Measurements from ENCODE around the gene SAYSD1. TPM values are rescaled to one million over a fixed set of nuclear protein-coding genes. Genes with fewer than 3 reads are reported as not detected.

The SAYSD1 gene
- total RNA-seq, 1 donor from 2014 or later = 8.2 TPM

GRCh38 chr6:39061182-39061581 lies 53.8 kb downstream of the SAYSD1 start:
- no peaks in the 10 kb centered on the region for H3K4me1 ChIP-seq
- H3K79me2 ChIP-seq (ENCODE audit: low read depth) = no peaks in the 10 kb centered on the region
- H3K27ac ChIP-seq = no peak overlapping the region
- no peaks in the 10 kb centered on the region for H4K20me1 ChIP-seq (ENCODE audit: low read depth)
- H3K4me2 ChIP-seq = no peak overlapping the region
- H3K27me3 ChIP-seq = no peaks in the 10 kb centered on the region
- Mint-ChIP-seq H3K27ac (no peak overlapping the region), H3K27me3 (ENCODE audit: insufficient read depth, low read depth) (peaks cover 7% of the 10 kb centered on the region), H3K36me3 (no peaks in the 10 kb centered on the region), H3K4me1 (peaks cover 7% of the 10 kb centered on the region), H3K9me3 (no peaks in the 10 kb centered on the region), H3K4me3 (no peak overlapping the region)
- no peak overlapping the region for H3K4me3 ChIP-seq
- no peaks in the 10 kb centered on the region for H3F3A ChIP-seq (ENCODE audit: low read depth)
- no peak overlapping the region for H2AFZ ChIP-seq (replicated peaks)
- TF ChIP-seq EZH2phosphoT487 (IDR thresholded peaks at IDR 0.05) (no peak), EZH2 (IDR thresholded peaks at IDR 0.05) (no peak), CTCF (IDR thresholded peaks at IDR 0.05) (no peak)
- H3K9ac ChIP-seq = no peak overlapping the region
- H3K36me3 ChIP-seq = no peaks in the 10 kb centered on the region
- no peak for DNase-seq (ENCODE audit: low spot score)
- H3K9me3 ChIP-seq (ENCODE audit: low read depth) = no peaks in the 10 kb centered on the region

- no peaks in the 10 kb centered on the region for H3K4me1 ChIP-seq
- H3F3A ChIP-seq (ENCODE audit: low read depth) = no peaks in the 10 kb centered on the region
- H3K4me3 ChIP-seq = no peak overlapping the region
- no peak overlapping the region for H3K27ac ChIP-seq
- no peaks in the 10 kb centered on the region for H3K79me2 ChIP-seq (ENCODE audit: low read depth)
- H3K4me2 ChIP-seq = no peak overlapping the region
- H3K9ac ChIP-seq = no peak overlapping the region
- no peaks in the 10 kb centered on the region for H3K9me3 ChIP-seq (ENCODE audit: low read depth)
- TF ChIP-seq CTCF (IDR thresholded peaks at IDR 0.05) = no peak
- TF ChIP-seq EZH2phosphoT487 (IDR thresholded peaks at IDR 0.05) = no peak
- TF ChIP-seq EZH2 (IDR thresholded peaks at IDR 0.05) = no peak
- H3K4me3 Mint-ChIP-seq = no peak overlapping the region
- no peaks in the 10 kb centered on the region for H3K27me3 ChIP-seq
- H3K27ac Mint-ChIP-seq = no peak overlapping the region
- H3K36me3 ChIP-seq = no peaks in the 10 kb centered on the region
- peaks cover 7% of the 10 kb centered on the region for H3K4me1 Mint-ChIP-seq
- H3K36me3 Mint-ChIP-seq = no peaks in the 10 kb centered on the region
- no peak for DNase-seq (ENCODE audit: low spot score)
- no peaks in the 10 kb centered on the region for H3K9me3 Mint-ChIP-seq
- no peaks in the 10 kb centered on the region for H4K20me1 ChIP-seq (ENCODE audit: low read depth)
- peaks cover 7% of the 10 kb centered on the region for H3K27me3 Mint-ChIP-seq (ENCODE audit: insufficient read depth, low read depth)
- no peak overlapping the region for H2AFZ ChIP-seq (replicated peaks)
Measured at GRCh38 chr6:39060467-39061160, 54.4 kb downstream of the SAYSD1 start.

GRCh38 chr6:39059496-39060310 lies 55.3 kb downstream of the SAYSD1 start:
- no peak overlapping the region for H3K9ac ChIP-seq
- no peaks in the 10 kb centered on the region for H3K36me3 ChIP-seq
- no peak overlapping the region for H3K4me3 ChIP-seq
- TF ChIP-seq EZH2 (IDR thresholded peaks at IDR 0.05) (no peak), CTCF (IDR thresholded peaks at IDR 0.05) (no peak), EZH2phosphoT487 (IDR thresholded peaks at IDR 0.05) (no peak)
- H3K27me3 Mint-ChIP-seq (ENCODE audit: insufficient read depth, low read depth) = peaks cover 10% of the 10 kb centered on the region
- H3K27ac Mint-ChIP-seq = no peak overlapping the region
- no peaks in the 10 kb centered on the region for H3K9me3 Mint-ChIP-seq
- no peak for DNase-seq (ENCODE audit: low spot score)
- peaks cover 6% of the 10 kb centered on the region for H3K4me1 Mint-ChIP-seq
- H4K20me1 ChIP-seq (ENCODE audit: low read depth) = no peaks in the 10 kb centered on the region
- H3K4me1 ChIP-seq = no peaks in the 10 kb centered on the region
- H3K27ac ChIP-seq = no peak overlapping the region
- no peak overlapping the region for H2AFZ ChIP-seq (replicated peaks)
- H3K27me3 ChIP-seq = no peaks in the 10 kb centered on the region
- no peaks in the 10 kb centered on the region for H3F3A ChIP-seq (ENCODE audit: low read depth)
- H3K36me3 Mint-ChIP-seq = no peaks in the 10 kb centered on the region
- H3K4me2 ChIP-seq = no peak overlapping the region
- no peaks in the 10 kb centered on the region for H3K79me2 ChIP-seq (ENCODE audit: low read depth)
- H3K4me3 Mint-ChIP-seq = no peak overlapping the region
- no peaks in the 10 kb centered on the region for H3K9me3 ChIP-seq (ENCODE audit: low read depth)

Measured in neural progenitor cell (in vitro differentiated cells).